SHP77 treated with DMSO at 0.1 percent for 48 hours (cell line): ENCODE results near the gene KIF3C.
"Not testable (repeated sequence)": the region's sequence is repeated elsewhere in the genome, so short reads cannot be mapped to it uniquely, and the experiment has no call there.

Source experiments
- DNase-seq: peaks from one replicate; lab custom pipeline; 2025; lab: John Stamatoyannopoulos, UW

KIF3C gene

GRCh38 chr2:25915944-25916772 lies 66.1 kb downstream of the KIF3C start:
- not testable (repeated sequence) for DNase-seq

- DNase-seq, result not testable (repeated sequence)
Measured at GRCh38 chr2:25915411-25915810, 66.9 kb downstream of the KIF3C start.

GRCh38 chr2:25913696-25913973 lies 68.7 kb downstream of the KIF3C start:
- DNase-seq, result not testable (repeated sequence)

GRCh38 chr2:25912851-25913695 lies 69.2 kb downstream of the KIF3C start:
- DNase-seq, result no peak

GRCh38 chr2:25909574-25909973 lies 72.7 kb downstream of the KIF3C start:
- DNase-seq, result not testable (repeated sequence)

GRCh38 chr2:25905126-25905525 lies 77.2 kb downstream of the KIF3C start:
- no peak for DNase-seq

- DNase-seq, result no peak
Measured at GRCh38 chr2:25903216-25903776, 79.0 kb downstream of the KIF3C start.

- DNase-seq, result no peak
Measured at GRCh38 chr2:25899404-25899970, 82.8 kb downstream of the KIF3C start.

GRCh38 chr2:25897506-25897905 lies 84.8 kb downstream of the KIF3C start:
- no peak for DNase-seq

GRCh38 chr2:25896308-25896707 lies 86.0 kb downstream of the KIF3C start:
- not testable (repeated sequence) for DNase-seq

GRCh38 chr2:25895610-25896009 lies 86.7 kb downstream of the KIF3C start:
- DNase-seq, result no peak

- DNase-seq, result no peak
Measured at GRCh38 chr2:25895018-25895417, 87.3 kb downstream of the KIF3C start.

GRCh38 chr2:25894135-25894830 lies 88.0 kb downstream of the KIF3C start:
- DNase-seq, result no peak

GRCh38 chr2:25891672-25892071 lies 90.6 kb downstream of the KIF3C start:
- DNase-seq, result no peak

- no peak for DNase-seq
Measured at GRCh38 chr2:25887624-25888242, 94.6 kb downstream of the KIF3C start.

- no peak for DNase-seq
Measured at GRCh38 chr2:25885933-25886332, 96.4 kb downstream of the KIF3C start.

GRCh38 chr2:25881764-25882163 lies 100.5 kb downstream of the KIF3C start:
- DNase-seq, result no peak

- DNase-seq, result no peak
Measured at GRCh38 chr2:25879133-25879730, 103.1 kb downstream of the KIF3C start.

GRCh38 chr2:25878361-25879132 lies 103.8 kb downstream of the KIF3C start, which contains the start of gene ASXL2:
Gene ASXL2, minus strand, starts transcription at chr2:25878487. Its CDS starts 265 bp downstream, at chr2:25878222.
- peak; percentile 95 for DNase-seq
